DOHH2 (cell line): ENCODE results near the gene CADPS.

Experiments
- H3F3A ChIP-seq: fragments of 200-600 bp; sonication (generic), shearing (Covaris generic); 2 replicates; pipeline ENCODE4 v1.6.0; 2016; ENCODE audit warnings: antibody characterized with exemption, mild to moderate bottlenecking; ENCODE audit not compliant: control insufficient read depth, insufficient read depth
- H3K27ac ChIP-seq: fragments of 200-600 bp; sonication (generic); 2 replicates; pipeline ENCODE4 v1.5.1; 2014; ENCODE audit warnings: low read depth, mild to moderate bottlenecking, low read length, moderate library complexity
- H3K27me3 ChIP-seq: fragments of 200-600 bp; sonication (generic); 2 replicates; pipeline ENCODE4 v1.6.1; 2014; ENCODE audit warnings: mild to moderate bottlenecking, low read length, mixed read lengths; ENCODE audit not compliant: control insufficient read depth
- H3K36me3 ChIP-seq: fragments of 200-600 bp; sonication (generic); 2 replicates; pipeline ENCODE4 v1.6.1; 2014; ENCODE audit warnings: mild to moderate bottlenecking, low read length, moderate library complexity, mixed read lengths; ENCODE audit not compliant: control insufficient read depth
- H3K4me1 ChIP-seq: fragments of 200-600 bp; sonication (generic); 2 replicates; pipeline ENCODE4 v1.6.1; 2014; ENCODE audit warnings: mild to moderate bottlenecking, low read length, mixed read lengths; ENCODE audit not compliant: control insufficient read depth
- H3K4me2 ChIP-seq: fragments of 200-600 bp; sonication (generic); 2 replicates; pipeline ENCODE4 v1.6.0; 2014; ENCODE audit warnings: mild to moderate bottlenecking, low read length, moderate library complexity
- H3K4me3 ChIP-seq: fragments of 200-600 bp; sonication (generic); 2 replicates; pipeline ENCODE4 v1.5.1; 2014; ENCODE audit warnings: mild to moderate bottlenecking, low read length, mixed read lengths
- H3K79me2 ChIP-seq: fragments of 200-600 bp; sonication (generic); 2 replicates; pipeline ENCODE4 v1.6.1; 2014; ENCODE audit warnings: mild to moderate bottlenecking, low read length, mixed read lengths; ENCODE audit not compliant: control insufficient read depth
- H3K9me2 ChIP-seq: fragments of 200-600 bp; sonication (generic); replicated peaks from 2 replicates; pipeline ENCODE4 v1.6.1; 2014; ENCODE audit warnings: mild to moderate bottlenecking, low read length, mixed read lengths; ENCODE audit not compliant: control insufficient read depth
- H3K9me3 ChIP-seq: fragments of 200-600 bp; sonication (generic); 2 replicates; pipeline ENCODE4 v1.6.1; 2014; ENCODE audit warnings: antibody characterized with exemption, low read length, mixed read lengths; ENCODE audit not compliant: control insufficient read depth, insufficient read depth
- H4K20me1 ChIP-seq: fragments of 200-600 bp; sonication (generic); 2 replicates; pipeline ENCODE4 v1.6.0; 2014; ENCODE audit warnings: low read depth, mild to moderate bottlenecking, antibody characterized with exemption, low read length, moderate library complexity; ENCODE audit not compliant: control insufficient read depth, insufficient read depth
- CTCF ChIP-seq: fragments of 200-600 bp; sonication (generic); IDR thresholded peaks from one replicate; pipeline ENCODE4 v1.5.1; 2014; ENCODE audit warnings: antibody characterized with exemption, mild to moderate bottlenecking, low read depth, low read length; ENCODE audit not compliant: poor library complexity, severe bottlenecking
- EZH2phosphoT487 ChIP-seq: fragments of 200-600 bp; sonication (generic); IDR thresholded peaks from 2 replicates; pipeline ENCODE4 v1.6.1; 2017; ENCODE audit warnings: borderline replicate concordance, mild to moderate bottlenecking, antibody characterized with exemption, low read length, moderate library complexity, mixed read lengths

Gene CADPS

DNA sequence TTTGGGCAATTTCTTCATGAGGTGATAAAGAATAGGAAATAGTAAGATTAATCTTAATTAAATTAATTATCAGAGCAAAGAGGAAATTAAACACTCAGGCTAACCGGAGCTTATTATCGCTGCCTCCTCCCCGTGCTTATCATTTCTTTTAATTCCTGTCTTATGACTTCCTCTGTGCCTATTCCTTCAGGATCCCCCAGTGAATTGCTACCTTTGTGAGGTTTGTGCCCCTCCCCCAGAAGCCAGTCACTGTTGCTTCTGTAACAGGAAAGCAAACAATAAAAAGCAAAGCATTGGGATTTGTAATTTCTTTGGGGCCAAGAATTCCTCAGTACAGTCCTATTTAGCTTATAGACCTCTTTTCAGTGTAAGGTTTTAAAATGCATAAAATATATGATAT lies 164.5 kb downstream of the CADPS start:
- H3K79me2 ChIP-seq = no peaks in the 10 kb centered on the region
- H3F3A ChIP-seq = peaks cover 14% of the 10 kb centered on the region
- H3K4me1 ChIP-seq = peaks cover 72% of the 10 kb centered on the region
- H3K9me3 ChIP-seq = no peaks in the 10 kb centered on the region
- no peaks in the 10 kb centered on the region for H3K9me2 ChIP-seq
- H3K4me3 ChIP-seq = no peak overlapping the region
- H4K20me1 ChIP-seq = no peaks in the 10 kb centered on the region
- no peak for TF ChIP-seq CTCF
- no peak for TF ChIP-seq EZH2phosphoT487
- H3K27me3 ChIP-seq = no peaks in the 10 kb centered on the region
- H3K27ac ChIP-seq = no peak overlapping the region
- H3K4me2 ChIP-seq = peak overlapping the region; percentile 25; the same call in 1 of the 2 replicates
- H3K36me3 ChIP-seq = no peaks in the 10 kb centered on the region

DNA sequence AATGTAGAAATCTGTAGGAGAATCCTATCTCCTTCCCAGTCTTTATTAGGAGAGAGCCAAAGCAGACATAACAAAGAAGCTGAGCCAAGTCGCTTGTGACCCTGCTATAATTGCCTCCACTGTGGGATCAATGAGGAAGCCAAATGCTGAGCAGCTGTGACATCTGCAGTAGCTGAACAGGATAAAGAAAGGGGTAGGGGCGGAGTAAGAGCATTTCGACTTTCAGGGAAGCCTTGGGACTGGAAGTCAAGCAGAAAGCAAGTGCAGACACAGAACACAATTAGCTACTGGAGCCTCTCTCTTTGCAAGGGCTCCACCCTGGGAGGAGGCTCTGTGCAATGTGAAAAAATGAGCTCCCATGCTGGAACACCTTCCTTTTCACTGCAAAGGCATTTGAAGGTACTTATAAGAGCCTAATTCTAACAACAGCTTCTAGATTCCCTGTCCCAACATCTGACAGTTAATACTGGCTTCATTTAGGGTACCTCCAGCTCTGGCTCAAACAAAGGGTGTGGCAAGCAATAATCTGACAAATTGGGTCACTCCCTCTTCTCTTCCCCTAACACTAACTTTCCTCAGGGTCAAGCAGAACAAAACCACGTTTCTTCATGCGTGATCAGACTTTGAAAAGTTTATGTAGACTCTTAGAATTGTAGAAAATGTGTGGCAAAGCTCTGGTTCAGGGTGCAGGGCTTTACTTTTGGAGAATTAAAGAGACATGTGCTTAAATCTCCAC lies 166.4 kb downstream of the CADPS start:
- H3K4me3 ChIP-seq = peak overlapping the region; percentile 52
- no peaks in the 10 kb centered on the region for H3K79me2 ChIP-seq
- peaks cover 62% of the 10 kb centered on the region for H3K4me1 ChIP-seq
- H3K9me3 ChIP-seq = no peaks in the 10 kb centered on the region
- no peaks in the 10 kb centered on the region for H4K20me1 ChIP-seq
- no peaks in the 10 kb centered on the region for H3K9me2 ChIP-seq
- peak overlapping the region; percentile 80 for H3K27ac ChIP-seq
- TF ChIP-seq EZH2phosphoT487 = no peak
- no peak for TF ChIP-seq CTCF
- no peaks in the 10 kb centered on the region for H3K27me3 ChIP-seq
- no peaks in the 10 kb centered on the region for H3K36me3 ChIP-seq
- H3F3A ChIP-seq = peaks cover 12% of the 10 kb centered on the region
- peak overlapping the region; percentile 77 for H3K4me2 ChIP-seq

DNA sequence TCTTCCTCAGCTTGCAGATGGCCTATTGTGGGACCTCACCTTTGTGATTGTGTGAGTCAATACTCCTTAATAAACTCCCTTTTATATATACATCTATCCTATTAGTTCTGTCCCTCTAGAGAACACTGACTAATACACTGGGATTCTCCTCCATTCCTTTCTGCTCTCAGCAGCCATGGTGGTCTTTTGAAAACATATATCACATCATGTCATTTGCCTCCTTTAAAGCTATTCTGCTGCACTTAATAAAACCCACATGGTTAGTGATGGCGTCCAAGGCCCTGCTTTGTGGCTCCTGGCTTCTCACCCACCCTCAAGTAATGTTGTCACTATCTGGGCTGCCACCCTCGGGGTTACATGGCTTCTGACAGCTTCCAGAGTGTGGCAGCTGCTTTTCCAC lies 169.5 kb downstream of the CADPS start:
- H3K79me2 ChIP-seq = no peaks in the 10 kb centered on the region
- H3K9me2 ChIP-seq = no peaks in the 10 kb centered on the region
- peaks cover 4% of the 10 kb centered on the region for H3K36me3 ChIP-seq
- TF ChIP-seq EZH2phosphoT487 (no peak), CTCF (no peak)
- H3K27ac ChIP-seq = no peak overlapping the region
- H3K9me3 ChIP-seq = no peaks in the 10 kb centered on the region
- H3K4me1 ChIP-seq = peaks cover 58% of the 10 kb centered on the region
- no peaks in the 10 kb centered on the region for H3K27me3 ChIP-seq
- peaks cover 10% of the 10 kb centered on the region for H3F3A ChIP-seq
- no peaks in the 10 kb centered on the region for H4K20me1 ChIP-seq
- H3K4me2 ChIP-seq = no peak overlapping the region
- H3K4me3 ChIP-seq = no peak overlapping the region
